Coronary artery (tissue), 2 donors: ENCODE results near the gene WWP2.

Experiments used
- DNase-seq: peaks from one replicate; pipeline ENCODE4 v3.0.0-alpha.2; 2017; ENCODE audit warnings: low spot score
- H3K27ac ChIP-seq, 2 donors: fragments of 200-600 bp; sonication (generic); one replicate each; pipeline ENCODE4 v1.5.1; 2016 to 2019
- H3K4me3 ChIP-seq: fragments of 200-600 bp; sonication (generic); 2 replicates; pipeline ENCODE4 v1.5.1; 2016; ENCODE audit warnings: mild to moderate bottlenecking, moderate library complexity
- TF ChIP-seq, protein P1 (sequence below): fragments of 200-600 bp; sonication (generic); IDR thresholded peaks from one replicate; pipeline ENCODE4 v1.5.1; 2019; ENCODE audit warnings: antibody characterized with exemption

Gene WWP2

DNA sequence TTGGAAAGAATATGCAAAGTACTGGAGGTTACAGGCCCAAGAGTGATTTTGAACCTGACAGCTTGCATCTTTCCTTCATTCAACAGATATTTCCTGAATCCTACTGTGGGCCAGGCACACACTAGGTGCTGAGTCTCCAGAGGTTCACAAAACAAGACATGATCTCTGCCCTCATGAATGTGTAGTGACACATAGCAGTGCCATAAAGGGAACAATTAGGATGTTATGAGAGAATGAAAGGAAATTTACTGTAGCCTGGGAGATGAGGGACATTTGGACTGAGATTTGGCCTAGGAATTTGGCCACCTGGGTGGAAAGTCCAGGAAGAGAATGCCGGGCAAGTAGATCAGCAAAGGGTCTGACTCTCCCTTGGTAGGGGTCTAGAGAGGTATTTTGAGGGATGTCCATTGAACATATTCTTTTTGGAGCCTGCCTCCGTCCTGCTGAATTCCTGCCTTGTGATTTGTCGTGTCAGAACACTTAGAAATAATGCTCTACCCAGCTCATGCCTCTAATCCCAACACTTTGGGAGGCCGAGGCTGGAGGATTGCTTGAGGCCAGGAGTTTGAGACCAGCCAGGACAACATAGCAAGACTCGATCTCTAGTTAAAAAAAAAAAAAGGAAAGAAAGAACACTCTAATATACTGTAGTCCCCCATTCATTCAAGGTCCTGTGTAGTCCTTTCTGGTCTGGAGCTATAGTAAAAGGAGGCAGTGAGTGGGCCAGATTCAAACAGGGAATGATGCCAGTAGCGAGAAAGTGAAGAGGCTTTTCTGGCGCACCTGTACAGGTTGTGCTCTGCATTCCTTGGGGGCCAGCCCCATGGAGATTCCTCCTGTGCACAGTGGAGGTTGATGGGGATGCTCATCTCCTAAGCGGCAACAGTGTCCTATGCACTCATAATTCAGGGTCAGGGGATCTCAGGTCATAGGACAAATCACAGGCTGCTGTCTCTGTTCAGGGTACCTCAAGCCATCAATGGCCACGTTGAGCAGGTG lies 98.4 kb downstream of the WWP2 start:
- TF ChIP-seq, protein P1, sequence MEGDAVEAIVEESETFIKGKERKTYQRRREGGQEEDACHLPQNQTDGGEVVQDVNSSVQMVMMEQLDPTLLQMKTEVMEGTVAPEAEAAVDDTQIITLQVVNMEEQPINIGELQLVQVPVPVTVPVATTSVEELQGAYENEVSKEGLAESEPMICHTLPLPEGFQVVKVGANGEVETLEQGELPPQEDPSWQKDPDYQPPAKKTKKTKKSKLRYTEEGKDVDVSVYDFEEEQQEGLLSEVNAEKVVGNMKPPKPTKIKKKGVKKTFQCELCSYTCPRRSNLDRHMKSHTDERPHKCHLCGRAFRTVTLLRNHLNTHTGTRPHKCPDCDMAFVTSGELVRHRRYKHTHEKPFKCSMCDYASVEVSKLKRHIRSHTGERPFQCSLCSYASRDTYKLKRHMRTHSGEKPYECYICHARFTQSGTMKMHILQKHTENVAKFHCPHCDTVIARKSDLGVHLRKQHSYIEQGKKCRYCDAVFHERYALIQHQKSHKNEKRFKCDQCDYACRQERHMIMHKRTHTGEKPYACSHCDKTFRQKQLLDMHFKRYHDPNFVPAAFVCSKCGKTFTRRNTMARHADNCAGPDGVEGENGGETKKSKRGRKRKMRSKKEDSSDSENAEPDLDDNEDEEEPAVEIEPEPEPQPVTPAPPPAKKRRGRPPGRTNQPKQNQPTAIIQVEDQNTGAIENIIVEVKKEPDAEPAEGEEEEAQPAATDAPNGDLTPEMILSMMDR, result no peak
- peak overlapping the region; percentile 61 to 88 for H3K27ac ChIP-seq
- no peak for DNase-seq
- H3K4me3 ChIP-seq, result no peak overlapping the region

DNA sequence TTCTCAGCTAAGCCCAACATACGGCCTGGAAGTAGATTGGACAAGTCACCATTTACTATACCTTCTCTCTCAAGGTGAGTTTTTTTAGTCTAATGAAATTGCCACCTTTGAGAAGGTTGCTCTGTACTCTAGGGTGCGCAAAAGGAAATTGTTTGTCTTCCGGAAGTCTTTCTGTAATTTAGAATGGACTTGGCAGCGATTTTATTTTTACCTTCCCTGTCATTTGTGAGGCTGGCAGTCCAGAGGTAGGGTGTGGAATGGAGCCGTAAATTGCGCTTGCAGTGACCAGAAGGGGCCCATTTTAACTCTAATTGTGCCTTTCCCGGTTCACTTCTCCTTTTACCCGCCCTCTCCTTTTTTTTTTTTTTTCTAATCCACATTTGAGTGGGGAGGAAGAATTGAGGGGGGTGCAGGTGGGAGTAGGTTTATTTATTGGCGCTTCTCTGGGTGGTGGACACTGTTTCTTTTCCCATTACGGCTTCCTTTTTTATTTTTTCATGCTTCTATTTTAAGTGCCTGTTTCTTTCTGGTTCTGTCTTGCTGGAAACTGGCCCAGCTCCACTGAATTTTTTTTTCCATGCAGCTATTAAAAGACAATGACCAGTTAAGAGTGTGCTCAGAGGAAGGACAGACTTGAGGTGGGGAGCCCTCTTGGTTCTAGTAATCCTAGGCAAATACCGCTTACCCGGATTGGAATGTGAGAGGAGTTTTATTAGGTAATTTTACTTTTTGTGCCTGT lies 99.3 kb downstream of the WWP2 start:
- TF ChIP-seq, protein P1, result no peak
- DNase-seq, result peak; percentile 78
- peak overlapping the region; percentile 48 for H3K4me3 ChIP-seq
- H3K27ac ChIP-seq, result peak overlapping the region; percentile 88 to 90

DNA sequence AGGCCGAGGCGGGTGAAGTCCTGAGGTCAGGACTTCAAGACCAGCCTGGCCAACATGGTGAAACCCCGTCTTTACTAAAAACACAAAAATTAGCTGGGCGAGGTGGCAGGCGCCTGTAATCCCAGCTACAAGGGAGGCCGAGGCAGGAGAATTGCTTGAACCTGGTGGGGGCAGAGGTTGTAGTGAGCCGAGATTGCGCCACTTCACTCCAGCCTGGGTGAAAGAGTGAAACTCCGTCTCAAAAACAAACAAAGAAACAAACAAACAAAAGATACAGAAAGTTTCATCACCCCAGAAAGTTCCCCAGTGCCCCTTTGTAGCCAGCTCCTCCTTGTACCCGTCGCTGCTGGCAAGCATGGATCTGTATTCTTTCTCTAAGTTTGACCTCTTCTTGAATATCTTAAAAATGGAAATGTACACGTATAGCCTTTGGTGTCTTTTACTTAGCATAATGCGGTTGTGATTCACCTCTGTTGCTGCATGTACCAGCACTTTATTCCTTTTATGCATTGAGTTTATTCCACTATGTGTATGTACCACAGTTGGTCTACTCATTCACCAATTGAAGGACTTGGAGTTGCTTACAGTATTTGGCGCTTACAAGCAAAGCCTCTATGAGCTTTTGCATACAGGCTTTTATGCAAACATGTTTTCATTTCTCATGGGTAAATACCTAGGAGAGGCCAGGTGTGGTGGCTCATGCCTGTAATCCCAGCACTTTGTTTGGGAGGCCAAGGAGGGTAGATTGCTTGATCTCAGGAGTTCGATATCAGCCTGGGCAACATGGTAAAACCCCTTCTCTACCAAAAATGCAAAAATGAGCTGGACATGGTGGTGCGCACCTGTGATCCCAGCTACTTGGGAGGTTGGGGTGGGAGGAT lies 101.5 kb downstream of the WWP2 start:
- DNase-seq, result no peak
- Histone ChIP-seq H3K4me3 (no peak overlapping the region), H3K27ac (peak overlapping the region in 1 of 2 donors; percentile 2)
- TF ChIP-seq, protein P1, result no peak

DNA sequence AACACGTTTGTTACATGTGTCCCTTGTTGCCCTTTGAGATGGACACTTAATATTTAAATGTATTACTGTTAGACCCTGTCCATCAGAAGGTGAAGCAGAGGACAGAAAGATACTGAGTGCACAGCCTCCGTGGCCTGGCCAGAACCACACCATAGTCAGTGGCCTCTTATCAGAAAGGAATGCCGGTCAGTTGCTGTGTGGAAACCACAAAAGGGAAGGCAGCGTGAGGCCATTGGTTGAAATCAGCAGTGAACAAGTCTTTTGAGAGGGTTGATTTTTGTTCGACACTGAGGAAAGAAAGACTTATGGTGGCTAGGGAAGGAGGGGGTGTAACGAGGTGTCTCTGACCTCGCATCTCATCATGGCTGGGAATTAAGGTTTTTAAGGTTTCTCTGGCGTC lies 103.6 kb downstream of the WWP2 start:
- peak overlapping the region in 1 of 2 donors; percentile 57 for H3K27ac ChIP-seq
- no peak for DNase-seq
- no peak overlapping the region for H3K4me3 ChIP-seq
- TF ChIP-seq, protein P1, result no peak

DNA sequence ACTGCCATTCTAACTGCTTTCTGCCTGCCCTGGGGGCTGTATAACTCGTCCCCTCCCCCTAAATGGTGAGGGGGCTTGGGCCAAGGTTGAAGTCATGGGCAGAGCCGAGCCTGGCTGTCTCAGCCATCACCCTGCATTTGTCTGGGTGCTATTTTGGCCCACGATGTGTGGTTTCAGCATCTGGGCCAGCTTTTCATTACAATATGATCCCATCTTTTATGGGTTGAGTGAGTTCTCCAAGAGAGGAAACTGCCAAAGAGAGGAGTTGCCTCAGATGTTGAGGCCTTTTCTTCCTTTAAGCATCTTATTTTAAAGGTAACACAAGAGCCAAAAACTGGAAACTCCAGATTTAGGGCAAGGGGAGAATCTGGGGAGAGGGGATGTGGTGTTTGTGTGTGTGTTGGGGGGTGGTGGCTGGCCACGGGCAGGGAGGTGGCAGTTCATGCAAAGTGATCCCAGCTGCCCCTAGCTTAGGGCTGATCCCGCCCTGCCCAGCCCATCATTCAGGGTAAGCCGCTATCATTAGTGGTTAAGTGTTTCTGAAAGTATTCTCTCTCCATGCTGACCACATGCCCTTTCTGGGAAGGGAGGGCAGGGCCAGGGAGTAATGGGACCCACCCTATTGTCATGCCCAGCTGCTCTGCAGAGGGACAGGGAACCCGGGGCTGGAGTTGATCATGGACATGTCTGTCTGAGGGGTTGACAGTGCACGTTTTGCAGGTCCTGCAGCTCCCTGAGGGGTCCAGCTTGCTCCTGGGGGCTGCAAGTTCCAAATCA lies 105.8 kb downstream of the WWP2 start:
- no peak for DNase-seq
- TF ChIP-seq, protein P1, result no peak
- Histone ChIP-seq H3K4me3 (no peak overlapping the region), H3K27ac (no peak overlapping the region)

DNA sequence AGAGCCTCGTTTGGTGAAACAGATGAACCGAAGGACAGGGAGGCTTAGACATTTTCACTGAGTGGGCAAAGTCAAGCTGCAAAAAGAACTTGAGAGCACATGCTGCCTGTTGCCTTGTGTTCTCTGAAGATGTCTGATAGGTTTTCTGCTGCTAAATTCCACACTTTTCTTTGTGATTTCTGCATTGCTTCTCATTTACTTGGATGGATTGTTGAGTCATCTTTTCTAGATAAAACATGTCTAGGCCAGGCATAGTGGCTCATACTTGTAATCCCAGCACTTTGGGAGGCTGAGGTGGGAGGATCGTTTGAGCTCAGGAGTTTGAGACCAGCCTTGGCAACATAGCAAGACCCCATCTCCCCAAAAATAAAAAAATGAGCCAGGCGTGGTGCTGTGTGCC lies 108.6 kb downstream of the WWP2 start:
- Histone ChIP-seq H3K27ac (no peak overlapping the region), H3K4me3 (no peak overlapping the region)
- DNase-seq, result no peak
- TF ChIP-seq, protein P1, result no peak
